H9 (cell line): ENCODE results near the gene CASP12. TPM values are rescaled to one million over a fixed set of nuclear protein-coding genes. Genes with fewer than 3 reads are reported as not detected.

ENCODE experiments used
- DNase-seq: peaks from one replicate; pipeline ENCODE4 v3.0.0-alpha.2; 2017
- H2AFZ ChIP-seq: one replicate; pipeline ENCODE4 v1.6.1; 2013; ENCODE audit warnings: mild to moderate bottlenecking, low read length, control low read depth, moderate library complexity
- H2AK5ac ChIP-seq: 2 replicates; pipeline ENCODE4 v1.6.1; 2013; ENCODE audit warnings: low read length, control low read depth, mixed read lengths; ENCODE audit not compliant: insufficient read length
- H2BK120ac ChIP-seq: one replicate; pipeline ENCODE4 v1.6.1; 2013; ENCODE audit warnings: low read depth, mild to moderate bottlenecking, low read length, control low read depth, inconsistent platforms; ENCODE audit not compliant: poor library complexity, severe bottlenecking
- H2BK12ac ChIP-seq: 2 replicates; pipeline ENCODE4 v1.6.1; 2013; ENCODE audit warnings: low read length, control low read depth, mixed read lengths, low read depth; ENCODE audit not compliant: insufficient read length
- H2BK15ac ChIP-seq: 2 replicates; pipeline ENCODE4 v1.6.1; 2013; ENCODE audit warnings: low read depth, low read length, control low read depth
- H2BK20ac ChIP-seq: one replicate; pipeline ENCODE4 v1.6.1; 2013; ENCODE audit warnings: low read depth, mild to moderate bottlenecking, low read length, control low read depth, inconsistent platforms; ENCODE audit not compliant: poor library complexity, severe bottlenecking
- H2BK5ac ChIP-seq: 2 replicates; pipeline ENCODE4 v1.6.1; 2013; ENCODE audit warnings: low read length, control low read depth, mixed read lengths; ENCODE audit not compliant: insufficient read length
- H3K14ac ChIP-seq: 2 replicates; pipeline ENCODE4 v1.6.1; 2013; ENCODE audit warnings: low read length, control low read depth; ENCODE audit not compliant: insufficient read depth
- H3K18ac ChIP-seq: 2 replicates; pipeline ENCODE4 v1.6.1; 2013; ENCODE audit warnings: low read depth, mild to moderate bottlenecking, mixed read lengths, low read length, control low read depth; ENCODE audit not compliant: insufficient read length
- H3K23ac ChIP-seq: 2 replicates; pipeline ENCODE4 v1.6.1; 2013; ENCODE audit warnings: low read length, control low read depth, mixed read lengths, low read depth; ENCODE audit not compliant: insufficient read length
- H3K23me2 ChIP-seq: 2 replicates; pipeline ENCODE4 v1.6.1; 2013; ENCODE audit warnings: low read depth, mild to moderate bottlenecking, mixed read lengths, low read length, control low read depth; ENCODE audit not compliant: insufficient read length, poor library complexity, severe bottlenecking
- H3K27ac ChIP-seq: 2 replicates; pipeline ENCODE4 v1.5.1; 2013; ENCODE audit warnings: low read length, control low read depth, mixed read lengths, low read depth; ENCODE audit not compliant: insufficient read length
- H3K27me3 ChIP-seq: 2 replicates; pipeline ENCODE4 v1.6.1; 2013; ENCODE audit warnings: low read length, control low read depth, inconsistent platforms; ENCODE audit not compliant: insufficient read depth
- H3K4ac ChIP-seq: 2 replicates; pipeline ENCODE4 v1.6.1; 2013; ENCODE audit warnings: low read depth, mild to moderate bottlenecking, control low read depth, inconsistent platforms, low read length, moderate library complexity
- H3K4me1 ChIP-seq: 2 replicates; pipeline ENCODE4 v1.6.1; 2013; ENCODE audit warnings: low read length, control low read depth, inconsistent platforms; ENCODE audit not compliant: insufficient read depth
- H3K4me2 ChIP-seq: 2 replicates; pipeline ENCODE4 v1.6.1; 2013; ENCODE audit warnings: low read length, control low read depth, mixed read lengths; ENCODE audit not compliant: insufficient read length, insufficient read depth
- H3K56ac ChIP-seq: 2 replicates; pipeline ENCODE4 v1.6.1; 2013; ENCODE audit warnings: low read depth, mild to moderate bottlenecking, mixed read lengths, low read length, control low read depth; ENCODE audit not compliant: insufficient read length
- H3K79me1 ChIP-seq: 2 replicates; pipeline ENCODE4 v1.6.1; 2013; ENCODE audit warnings: low read depth, mild to moderate bottlenecking, moderate library complexity, low read length, control low read depth, inconsistent platforms; ENCODE audit not compliant: insufficient read depth, poor library complexity, severe bottlenecking
- H3K79me2 ChIP-seq: 2 replicates; pipeline ENCODE4 v1.6.1; 2013; ENCODE audit warnings: low read length, control low read depth, inconsistent platforms; ENCODE audit not compliant: insufficient read depth
- H3K9ac ChIP-seq: 2 replicates; pipeline ENCODE4 v1.6.1; 2013; ENCODE audit warnings: low read length, control low read depth, mixed read lengths; ENCODE audit not compliant: insufficient read length; ENCODE audit errors: extremely low read depth
- H3K9me3 ChIP-seq: one replicate; pipeline ENCODE4 v1.6.1; 2013; ENCODE audit warnings: low read depth, low read length, inconsistent platforms; ENCODE audit not compliant: control insufficient read depth
- H3T11ph ChIP-seq: one replicate; pipeline ENCODE4 v1.6.1; 2013; ENCODE audit warnings: mild to moderate bottlenecking, low read length, control low read depth, inconsistent platforms
- H4K20me1 ChIP-seq: one replicate; pipeline ENCODE4 v1.6.1; 2013; ENCODE audit not compliant: control insufficient read depth, insufficient read length, insufficient read depth
- H4K5ac ChIP-seq: 2 replicates; pipeline ENCODE4 v1.6.1; 2013; ENCODE audit warnings: low read depth, mild to moderate bottlenecking, mixed read lengths, low read length, control low read depth; ENCODE audit not compliant: insufficient read length
- H4K8ac ChIP-seq: replicated peaks from 2 replicates; pipeline ENCODE4 v1.6.1; 2013; ENCODE audit warnings: low read length, control low read depth, mixed read lengths, low read depth; ENCODE audit not compliant: insufficient read length
- H4K91ac ChIP-seq: 2 replicates; pipeline ENCODE4 v1.6.1; 2013; ENCODE audit warnings: low read depth, mild to moderate bottlenecking, moderate library complexity, mixed read lengths, low read length, control low read depth; ENCODE audit not compliant: insufficient read length
- H3K27ac Mint-ChIP-seq, 3 experiments: 2 replicates in 2 of 3; 3 replicates in 1 of 3; pipeline ENCODE4 v1.8.0; 2020 to 2021; ENCODE audit warnings: mixed read lengths in 3 of 3, mild to moderate bottlenecking in 1 of 3, moderate library complexity in 1 of 3
- H3K27me3 Mint-ChIP-seq: 2 replicates; pipeline ENCODE4 v1.8.0; 2021; ENCODE audit warnings: low read depth, mild to moderate bottlenecking, moderate library complexity, mixed read lengths
- H3K36me3 Mint-ChIP-seq, 3 experiments: 2 replicates in 2 of 3; 3 replicates in 1 of 3; pipeline ENCODE4 v1.8.0; 2020 to 2021; ENCODE audit warnings: low read depth in 3 of 3, mixed read lengths in 3 of 3; ENCODE audit not compliant: insufficient read depth in 1 of 3
- H3K4me1 Mint-ChIP-seq, 2 experiments: 2 replicates each; pipeline ENCODE4 v1.8.0; 2020; ENCODE audit warnings: mixed read lengths in 2 of 2
- H3K4me3 Mint-ChIP-seq, 2 experiments: 2 replicates in 1 of 2; 3 replicates in 1 of 2; pipeline ENCODE4 v1.8.0; 2020 to 2021; ENCODE audit warnings: mild to moderate bottlenecking in 2 of 2, mixed read lengths in 2 of 2, moderate library complexity in 1 of 2
- H3K9me3 Mint-ChIP-seq, 2 experiments: 2 replicates in 1 of 2; 3 replicates in 1 of 2; pipeline ENCODE4 v1.8.0; 2020; ENCODE audit warnings: mild to moderate bottlenecking in 2 of 2, mixed read lengths in 2 of 2, moderate library complexity in 1 of 2
- WGBS: extraction: QIAGEN DNeasy Blood & Tissue Kit; methylation state at CpG from one replicate; pipeline ENCODE4 v1.1.7; 2013; ENCODE audit warnings: missing lambda C conversion rate, low lambda C conversion rate, mixed read lengths; ENCODE audit not compliant: insufficient read length; ENCODE audit errors: extremely low coverage; 5-methylcytosine and 5-hydroxymethylcytosine counted together
- total RNA-seq: library from RNA; stranded (reverse); gene quantifications from 2 replicates; pipeline ENCODE4 v1.2.1, GENCODE V29; 2021
- TF ChIP-seq, protein P1 (sequence below): fragments of 200-600 bp; sonication (generic); conservative IDR thresholded peaks from 3 replicates; pipeline ENCODE4 v1.8.0; 2021; ENCODE audit warnings: antibody characterized with exemption, mild to moderate bottlenecking

The CASP12 gene
- total RNA-seq, 1 experiment from 2014 or later, result not detected

DNA sequence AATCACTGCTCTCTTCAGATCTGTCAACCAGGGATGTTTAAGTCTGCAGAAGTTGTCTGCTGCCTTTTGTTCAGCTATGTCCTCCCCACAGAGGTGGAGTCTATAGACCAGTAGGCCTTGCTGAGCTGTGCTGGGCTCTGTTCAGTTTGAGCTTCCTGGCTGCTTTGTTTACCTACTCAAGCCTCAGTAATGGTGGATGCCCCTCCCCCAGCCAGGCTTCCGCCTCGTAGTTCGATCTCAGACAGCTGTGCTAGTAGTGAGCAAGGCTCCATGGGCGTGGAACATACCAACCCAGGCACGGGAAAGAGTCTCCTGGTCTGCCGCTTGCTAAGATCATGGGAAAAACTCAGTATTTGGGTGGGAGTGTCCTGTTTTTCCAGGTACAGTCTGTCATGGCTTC, 27.6 kb upstream of the CASP12 start:
- Histone ChIP-seq H2BK20ac (no peak overlapping the region), H3K9ac (no peak overlapping the region), H3K27ac (no peak overlapping the region), H4K20me1 (no peaks in the 10 kb centered on the region), H3K4me1 (no peaks in the 10 kb centered on the region), H3K9me3 (no peaks in the 10 kb centered on the region), H3K4ac (no peak overlapping the region), H3K18ac (no peak overlapping the region), H3K23me2 (no peaks in the 10 kb centered on the region), H2AK5ac (no peak overlapping the region), H3K23ac (no peak overlapping the region), H2BK120ac (no peak overlapping the region), H3K4me2 (no peak overlapping the region), H4K8ac (no peak overlapping the region), H3K14ac (no peak overlapping the region), H2BK12ac (no peak overlapping the region), H2BK15ac (no peak overlapping the region), H3K27me3 (no peaks in the 10 kb centered on the region), H4K5ac (no peak overlapping the region), H3T11ph (no peak overlapping the region), H2AFZ (no peak overlapping the region), H4K91ac (no peak overlapping the region), H3K79me1 (no peaks in the 10 kb centered on the region), H3K56ac (no peak overlapping the region), H2BK5ac (no peak overlapping the region), H3K79me2 (no peaks in the 10 kb centered on the region)
- TF ChIP-seq, protein P1, sequence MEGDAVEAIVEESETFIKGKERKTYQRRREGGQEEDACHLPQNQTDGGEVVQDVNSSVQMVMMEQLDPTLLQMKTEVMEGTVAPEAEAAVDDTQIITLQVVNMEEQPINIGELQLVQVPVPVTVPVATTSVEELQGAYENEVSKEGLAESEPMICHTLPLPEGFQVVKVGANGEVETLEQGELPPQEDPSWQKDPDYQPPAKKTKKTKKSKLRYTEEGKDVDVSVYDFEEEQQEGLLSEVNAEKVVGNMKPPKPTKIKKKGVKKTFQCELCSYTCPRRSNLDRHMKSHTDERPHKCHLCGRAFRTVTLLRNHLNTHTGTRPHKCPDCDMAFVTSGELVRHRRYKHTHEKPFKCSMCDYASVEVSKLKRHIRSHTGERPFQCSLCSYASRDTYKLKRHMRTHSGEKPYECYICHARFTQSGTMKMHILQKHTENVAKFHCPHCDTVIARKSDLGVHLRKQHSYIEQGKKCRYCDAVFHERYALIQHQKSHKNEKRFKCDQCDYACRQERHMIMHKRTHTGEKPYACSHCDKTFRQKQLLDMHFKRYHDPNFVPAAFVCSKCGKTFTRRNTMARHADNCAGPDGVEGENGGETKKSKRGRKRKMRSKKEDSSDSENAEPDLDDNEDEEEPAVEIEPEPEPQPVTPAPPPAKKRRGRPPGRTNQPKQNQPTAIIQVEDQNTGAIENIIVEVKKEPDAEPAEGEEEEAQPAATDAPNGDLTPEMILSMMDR, result no peak
- DNase-seq, result no peak
- Mint-ChIP-seq H3K27ac (no peak overlapping the region; a peak in 1 of 7 replicates), H3K9me3 (peaks cover 29 to 31% of the 10 kb centered on the region in 2 experiments), H3K4me1 (no peaks in the 10 kb centered on the region), H3K4me3 (no peak overlapping the region), H3K36me3 (peaks cover 10 to 44% (median 16%) of the 10 kb centered on the region in 3 experiments), H3K27me3 (no peaks in the 10 kb centered on the region)
- no CpG with 5 or more reads among the region's 6 CpGs for WGBS
